Tibial artery (tissue), 4 donors: Measurements from ENCODE around the gene CLIC1.

ENCODE experiments used
- DNase-seq, 2 donors: peaks; one replicate each; pipeline ENCODE4 v3.0.0-alpha.2; 2019
- H3K27ac ChIP-seq, 2 donors: fragments of 200-600 bp; sonication (generic) in 1 of 2; 1 replicate in 1 of 2; 2 replicates in 1 of 2; pipeline ENCODE4 v1.5.1; 2018 to 2019; ENCODE audit warnings: mild to moderate bottlenecking in 1 of 2
- H3K27me3 ChIP-seq, 2 donors: fragments of 200-600 bp; sonication (generic) in 1 of 2; one replicate each; pipeline versions ENCODE4 v1.5.1 to v1.6.0; 2016 to 2019
- H3K36me3 ChIP-seq, 3 donors: fragments of 200-600 bp; sonication (generic) in 2 of 3; one replicate each; pipeline ENCODE4 v1.5.1; 2016 to 2019; ENCODE audit warnings: mild to moderate bottlenecking in 2 of 3
- H3K4me1 ChIP-seq, 4 donors: fragments of 200-600 bp; sonication (generic) in 2 of 4; 1 replicate in 3 of 4; 2 replicates in 1 of 4; pipeline ENCODE4 v1.5.1; 2016 to 2019
- H3K4me3 ChIP-seq, 2 donors: fragments of 200-600 bp; sonication (generic) in 1 of 2; 1 replicate in 1 of 2; 2 replicates in 1 of 2; pipeline ENCODE4 v1.5.1; 2018 to 2019; ENCODE audit warnings: mild to moderate bottlenecking in 2 of 2
- H3K9me3 ChIP-seq, 3 donors: fragments of 200-600 bp; sonication (generic) in 1 of 3; one replicate each; pipeline ENCODE4 v1.5.1; 2016 to 2019
- intact Hi-C: fragments of 100-400 bp; cut with DNase I; formaldehyde crosslinking; loops from one replicate; pipeline ENCODE4 v1.15.0; 2023; ENCODE audit warnings: low total_unique reads
- TF ChIP-seq, protein P1 (sequence below), 2 experiments: fragments of 200-600 bp in 1 of 2; fragments of 450-650 bp in 1 of 2; IDR thresholded peaks; one replicate each; pipeline ENCODE4 v1.5.1; 2017 to 2019; ENCODE audit warnings: antibody characterized with exemption in 2 of 2, mild to moderate bottlenecking in 1 of 2, moderate library complexity in 1 of 2

Gene CLIC1

DNA sequence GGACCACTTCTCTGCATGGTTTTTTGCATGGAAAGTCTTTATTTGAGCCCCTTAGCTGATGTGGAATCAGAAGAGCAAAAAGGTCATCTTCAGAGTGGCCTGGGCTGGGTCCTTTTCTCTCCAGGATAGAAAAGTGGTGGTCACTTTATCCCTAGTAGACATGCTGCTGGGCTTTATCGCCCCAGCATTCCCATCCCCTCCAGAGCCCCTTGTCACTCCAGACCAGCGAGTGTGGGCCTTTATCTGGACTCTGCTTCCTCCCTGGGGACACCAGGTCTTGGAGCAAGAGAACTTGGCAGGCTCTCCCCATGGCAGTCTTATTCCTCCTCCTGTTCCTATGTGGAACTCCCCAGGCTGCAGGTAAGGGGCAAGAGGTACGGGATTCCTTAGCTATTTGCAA is 29.7 kb downstream of the CLIC1 start, which contains the start of gene LY6G6F:
LY6G6F (plus strand) TSS at position 268 of the 400 bp plus-strand sequence; CDS start at position 309, 41 bp downstream.
- TF ChIP-seq, protein P1, sequence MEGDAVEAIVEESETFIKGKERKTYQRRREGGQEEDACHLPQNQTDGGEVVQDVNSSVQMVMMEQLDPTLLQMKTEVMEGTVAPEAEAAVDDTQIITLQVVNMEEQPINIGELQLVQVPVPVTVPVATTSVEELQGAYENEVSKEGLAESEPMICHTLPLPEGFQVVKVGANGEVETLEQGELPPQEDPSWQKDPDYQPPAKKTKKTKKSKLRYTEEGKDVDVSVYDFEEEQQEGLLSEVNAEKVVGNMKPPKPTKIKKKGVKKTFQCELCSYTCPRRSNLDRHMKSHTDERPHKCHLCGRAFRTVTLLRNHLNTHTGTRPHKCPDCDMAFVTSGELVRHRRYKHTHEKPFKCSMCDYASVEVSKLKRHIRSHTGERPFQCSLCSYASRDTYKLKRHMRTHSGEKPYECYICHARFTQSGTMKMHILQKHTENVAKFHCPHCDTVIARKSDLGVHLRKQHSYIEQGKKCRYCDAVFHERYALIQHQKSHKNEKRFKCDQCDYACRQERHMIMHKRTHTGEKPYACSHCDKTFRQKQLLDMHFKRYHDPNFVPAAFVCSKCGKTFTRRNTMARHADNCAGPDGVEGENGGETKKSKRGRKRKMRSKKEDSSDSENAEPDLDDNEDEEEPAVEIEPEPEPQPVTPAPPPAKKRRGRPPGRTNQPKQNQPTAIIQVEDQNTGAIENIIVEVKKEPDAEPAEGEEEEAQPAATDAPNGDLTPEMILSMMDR (IDR thresholded peaks at IDR 0.05), result no peak
- Histone ChIP-seq H3K4me3 (no peak within 1 kb of the TSS), H3K36me3 (no peaks in the 10 kb centered on the region), H3K27ac (no peak within 1 kb of the TSS), H3K27me3 (peaks cover 0 to 18% of the 10 kb centered on the region in 2 donors), H3K4me1 (peaks cover 6 to 16% (median 13%) of the 10 kb centered on the region in 4 donors), H3K9me3 (no peaks in the 10 kb centered on the region)
- intact Hi-C loops, result no loop called here
- DNase-seq, result no peak

DNA sequence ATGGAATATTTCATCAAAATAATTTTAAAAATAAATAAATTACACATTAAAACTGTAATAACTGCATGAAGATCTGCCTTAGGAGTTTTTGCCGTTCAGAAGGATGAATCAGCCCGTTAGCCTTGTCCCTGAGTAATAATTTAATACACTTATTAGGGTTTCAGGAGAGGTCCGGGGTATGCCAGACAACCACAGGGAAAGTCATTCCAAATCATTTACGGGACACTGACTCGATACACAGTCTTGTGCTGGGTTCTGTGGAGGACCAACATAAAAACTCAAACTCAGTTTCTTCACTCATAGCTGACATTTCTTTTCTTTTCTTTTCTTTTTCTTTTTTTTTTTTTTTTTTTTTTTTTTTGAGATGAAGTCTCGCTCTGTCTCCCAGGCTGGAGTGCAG is 30.4 kb downstream of the CLIC1 start:
- H3K4me3 ChIP-seq, result no peak overlapping the region
- intact Hi-C loops, result no loop called here
- no peak for DNase-seq
- peaks cover 6 to 22% (median 19%) of the 10 kb centered on the region in 4 donors for H3K4me1 ChIP-seq
- H3K9me3 ChIP-seq, result no peaks in the 10 kb centered on the region
- TF ChIP-seq, protein P1 (IDR thresholded peaks at IDR 0.05), result no peak
- H3K27me3 ChIP-seq, result peaks cover 0 to 13% of the 10 kb centered on the region in 2 donors
- no peaks in the 10 kb centered on the region for H3K36me3 ChIP-seq
- no peak overlapping the region for H3K27ac ChIP-seq

DNA sequence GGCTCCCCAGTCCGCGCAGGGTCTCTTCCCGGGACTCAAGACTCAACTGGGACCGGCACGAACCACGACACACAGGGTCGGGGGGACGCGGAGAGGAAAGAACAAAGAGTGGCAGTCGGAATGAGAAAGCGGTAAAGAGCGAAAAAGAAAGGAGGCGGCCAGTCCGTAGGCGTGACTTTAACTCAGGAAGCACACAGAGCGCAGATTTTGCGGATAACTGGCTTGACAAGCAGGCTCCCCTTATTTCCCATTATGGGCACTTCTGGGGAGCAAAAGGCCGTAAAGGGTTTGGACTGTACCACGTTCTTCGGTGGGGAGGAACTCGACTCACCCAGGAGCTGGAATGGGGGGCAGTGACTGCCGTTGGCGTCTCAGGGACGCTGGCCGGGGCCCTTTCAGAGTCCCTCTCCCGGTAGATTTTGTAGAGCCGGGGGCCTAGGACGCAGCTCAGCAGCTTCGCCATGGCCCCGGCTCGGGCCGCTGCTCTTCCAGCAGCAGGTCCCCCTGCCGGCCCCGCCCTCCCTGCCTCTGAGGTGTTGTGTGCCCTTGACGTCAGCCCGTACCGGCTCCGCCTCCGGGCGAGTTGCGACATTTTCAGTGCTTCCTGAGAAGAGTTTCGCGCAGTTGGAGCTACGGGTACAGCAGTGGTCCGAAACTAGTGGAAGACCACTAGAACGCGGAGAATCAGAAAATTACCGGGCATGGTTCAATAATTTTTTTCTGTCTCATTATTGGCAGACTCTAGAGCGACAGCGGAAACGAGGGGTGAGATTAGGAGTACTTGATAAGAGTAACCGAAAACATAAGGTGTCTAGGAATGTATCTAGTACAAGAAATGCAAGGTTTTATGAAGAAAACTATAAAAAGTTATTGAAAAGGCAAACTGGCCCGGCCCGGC is 33.3 kb downstream of the CLIC1 start, which contains the start of gene ABHD16A:
ABHD16A (minus strand) TSS at position 506 of the 898 bp plus-strand sequence; CDS start at position 463, 43 bp downstream.
- H3K9me3 ChIP-seq, result no peaks in the 10 kb centered on the region
- DNase-seq, result peak; percentile 99 to 100
- intact Hi-C loops, result loop anchor here (5.0 kb wide), 1 partner anchor 34 kb away; the partner anchor contains the start of gene CLIC1
- peaks cover 0 to 20% (median 4%) of the 10 kb centered on the region in 3 donors for H3K36me3 ChIP-seq
- H3K4me1 ChIP-seq, result peaks cover 6 to 27% (median 23%) of the 10 kb centered on the region in 4 donors
- H3K27ac ChIP-seq, result peak within 1 kb of the TSS; percentile 94 to 99
- H3K27me3 ChIP-seq, result no peaks in the 10 kb centered on the region
- TF ChIP-seq, protein P1 (IDR thresholded peaks at IDR 0.05), result peak in 1 of 2 experiments; percentile 15
- H3K4me3 ChIP-seq, result peak within 1 kb of the TSS; percentile 79 to 95

DNA sequence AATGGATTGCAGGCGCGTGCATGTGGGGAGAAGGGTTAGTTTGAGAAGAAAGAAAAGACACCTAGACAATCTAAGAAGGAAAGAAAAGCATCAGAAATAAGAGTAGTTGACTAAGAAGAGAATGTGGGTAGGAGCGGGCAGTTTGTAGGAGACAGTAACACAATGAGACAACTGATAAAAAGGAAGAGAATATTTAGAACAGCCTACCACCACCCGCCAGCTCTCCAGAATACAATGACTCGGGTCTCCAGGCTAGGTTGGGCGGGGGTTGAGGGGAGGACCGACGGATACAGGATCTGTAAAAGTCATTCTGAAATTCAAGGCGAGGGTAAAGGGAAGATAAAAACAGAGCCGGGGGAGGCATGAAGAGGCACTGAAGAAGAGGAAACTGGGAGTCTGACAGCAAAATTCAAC is 33.9 kb downstream of the CLIC1 start:
- H3K4me1 ChIP-seq, result peaks cover 6 to 27% (median 23%) of the 10 kb centered on the region in 4 donors
- DNase-seq, result no peak
- H3K27ac ChIP-seq, result peak overlapping the region; percentile 94 to 99
- no peaks in the 10 kb centered on the region for H3K27me3 ChIP-seq
- peaks cover 0 to 27% (median 4%) of the 10 kb centered on the region in 3 donors for H3K36me3 ChIP-seq
- TF ChIP-seq, protein P1 (IDR thresholded peaks at IDR 0.05), result no peak
- no peaks in the 10 kb centered on the region for H3K9me3 ChIP-seq
- intact Hi-C loops, result loop anchor here (5.0 kb wide), 1 partner anchor 35 kb away; the partner anchor contains the start of gene CLIC1
- H3K4me3 ChIP-seq, result peak overlapping the region; percentile 79 to 95

DNA sequence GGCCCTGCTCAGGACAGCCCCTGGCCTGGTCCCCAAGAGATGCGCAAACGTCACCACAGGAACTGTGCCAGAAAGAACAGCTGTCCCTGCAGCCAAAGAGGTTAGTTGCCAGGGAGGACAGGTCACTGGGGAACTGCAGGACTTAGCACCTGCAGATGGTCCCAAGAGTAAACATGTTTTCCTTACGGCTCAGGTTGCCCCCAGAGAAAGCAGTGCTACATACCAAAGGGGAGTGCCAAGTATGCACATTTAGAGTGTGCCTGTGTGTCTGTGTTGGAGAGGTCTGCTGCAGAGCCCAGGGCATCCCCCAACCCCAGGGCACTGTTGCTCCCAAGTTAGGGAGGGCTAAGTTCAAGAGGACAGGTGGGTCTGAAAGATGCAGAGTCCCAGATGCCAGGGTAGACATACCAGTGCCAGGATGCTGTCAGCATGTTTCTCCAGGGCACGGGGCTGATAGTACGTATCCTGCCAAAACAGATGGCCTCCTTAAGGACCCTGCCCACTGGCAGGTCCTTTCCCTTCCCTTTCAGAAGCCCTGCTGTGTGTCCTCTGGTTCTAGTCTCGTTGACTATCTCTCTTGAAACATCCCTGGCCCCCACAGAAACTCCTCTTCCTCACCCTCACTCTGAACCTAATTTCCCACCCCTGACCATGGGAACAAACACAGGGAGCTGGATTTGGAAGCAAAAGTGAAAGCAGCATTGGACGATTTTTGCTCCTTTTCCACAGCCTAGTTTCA is 34.5 kb downstream of the CLIC1 start:
- Histone ChIP-seq H3K4me1 (peaks cover 6 to 27% (median 23%) of the 10 kb centered on the region in 4 donors), H3K9me3 (no peaks in the 10 kb centered on the region), H3K27me3 (no peaks in the 10 kb centered on the region), H3K4me3 (peak overlapping the region; percentile 79 to 95), H3K36me3 (peaks cover 3 to 32% (median 4%) of the 10 kb centered on the region in 3 donors), H3K27ac (peak overlapping the region; percentile 94 to 99)
- TF ChIP-seq, protein P1 (IDR thresholded peaks at IDR 0.05), result no peak
- intact Hi-C loops, result loop anchor here (5.0 kb wide), 1 partner anchor 35 kb away; the partner anchor contains the start of gene CLIC1
- no peak for DNase-seq
